ENCODE measurements around the gene RPA3. TPM values are rescaled to one million over a fixed set of nuclear protein-coding genes. Genes with fewer than 3 reads are reported as not detected.

Gene RPA3
- total RNA-seq, 1 donor from 2014 or later, result 0.96 TPM

DNA sequence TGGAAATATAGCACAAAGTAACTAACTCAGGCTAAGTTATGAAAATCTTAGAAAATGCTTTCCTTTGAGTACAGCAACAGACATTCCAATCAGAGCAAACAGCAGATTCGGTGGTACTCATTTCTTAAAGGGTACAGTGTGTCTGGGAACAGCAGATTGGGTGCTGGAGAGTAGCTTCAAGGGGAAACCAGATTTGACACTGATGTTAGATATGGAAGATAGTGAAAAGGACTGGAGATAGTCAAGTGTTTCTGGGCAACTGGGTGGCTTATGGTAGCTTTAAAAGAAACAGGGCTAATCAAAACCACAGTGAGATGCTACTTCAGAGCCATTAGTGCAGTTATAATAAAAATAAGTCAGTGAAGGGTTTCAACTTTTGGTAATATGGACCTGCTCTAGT lies 89.9 kb downstream of the RPA3 start:
- no peak for DNase-seq (ENCODE audit: low spot score in 2 of 2)

GRCh38 chr7:7620644-7621210 lies 97.7 kb downstream of the RPA3 start:
- Histone ChIP-seq H3K9me3 (no peaks in the 10 kb centered on the region), H3K27ac (no peak overlapping the region), H3K27me3 (no peaks in the 10 kb centered on the region), H3K36me3 (no peaks in the 10 kb centered on the region), H3K4me1 (no peaks in the 10 kb centered on the region), H3K4me3 (no peak overlapping the region)
- TF ChIP-seq CTCF (IDR thresholded peaks at IDR 0.05), result no peak
- intact Hi-C loops (cut with DNase I), result no loop called here
- DNase-seq (ENCODE audit: low spot score in 2 of 2), result no peak

More for the DNA sequence above, 89.9 kb downstream of the RPA3 start:
- no peak for TF ChIP-seq CTCF (IDR thresholded peaks at IDR 0.05)
- Histone ChIP-seq H3K27me3 (no peaks in the 10 kb centered on the region), H3K4me1 (no peaks in the 10 kb centered on the region), H3K4me3 (no peak overlapping the region), H3K9me3 (no peaks in the 10 kb centered on the region), H3K36me3 (no peaks in the 10 kb centered on the region), H3K27ac (no peak overlapping the region)
- intact Hi-C loops (cut with DNase I), result no loop called here

- H3K27ac ChIP-seq, result no peak overlapping the region
- no peak for DNase-seq (ENCODE audit: low spot score in 2 of 2)
- H3K9me3 ChIP-seq, result no peaks in the 10 kb centered on the region
- intact Hi-C loops (cut with DNase I), result no loop called here
- no peaks in the 10 kb centered on the region for H3K36me3 ChIP-seq
- H3K4me3 ChIP-seq, result no peak overlapping the region
- H3K4me1 ChIP-seq, result no peaks in the 10 kb centered on the region
- H3K27me3 ChIP-seq, result no peaks in the 10 kb centered on the region
- TF ChIP-seq CTCF (IDR thresholded peaks at IDR 0.05), result no peak
Observed at GRCh38 chr7:7620236-7620635, 98.2 kb downstream of the RPA3 start.

GRCh38 chr7:7618410-7618809 lies 100.0 kb downstream of the RPA3 start:
- no peak overlapping the region for H3K4me3 ChIP-seq
- intact Hi-C loops (cut with DNase I), result no loop called here
- H3K4me1 ChIP-seq, result no peaks in the 10 kb centered on the region
- no peaks in the 10 kb centered on the region for H3K9me3 ChIP-seq
- H3K36me3 ChIP-seq, result no peaks in the 10 kb centered on the region
- H3K27ac ChIP-seq, result no peak overlapping the region
- H3K27me3 ChIP-seq, result no peaks in the 10 kb centered on the region
- DNase-seq (ENCODE audit: low spot score in 2 of 2), result no peak
- no peak for TF ChIP-seq CTCF (IDR thresholded peaks at IDR 0.05)

DNA sequence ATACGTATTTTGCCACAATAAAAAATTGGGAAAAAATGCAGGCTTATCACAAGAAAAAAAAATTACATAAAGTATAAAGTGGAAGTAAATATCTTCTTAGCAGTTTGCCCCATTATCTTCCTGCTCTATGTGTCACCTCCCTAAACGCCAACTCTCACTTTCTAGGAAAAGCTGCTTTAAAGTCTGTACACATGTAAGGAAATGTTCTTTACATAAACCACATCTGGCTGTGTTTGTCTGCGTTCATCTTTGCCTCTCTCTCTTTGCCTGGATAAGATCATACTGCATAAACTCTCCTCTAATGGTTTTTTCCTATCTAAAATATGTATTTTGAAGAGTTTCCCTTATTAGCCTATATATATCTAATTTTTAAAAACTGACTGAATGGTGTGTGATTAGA lies 100.9 kb downstream of the RPA3 start:
- Histone ChIP-seq H3K27ac (no peak overlapping the region), H3K9me3 (no peaks in the 10 kb centered on the region), H3K36me3 (no peaks in the 10 kb centered on the region), H3K27me3 (no peaks in the 10 kb centered on the region), H3K4me3 (no peak overlapping the region), H3K4me1 (no peaks in the 10 kb centered on the region)
- no peak for TF ChIP-seq CTCF (IDR thresholded peaks at IDR 0.05)
- no peak for DNase-seq (ENCODE audit: low spot score in 2 of 2)
- intact Hi-C loops (cut with DNase I), result no loop called here

Data from ascending aorta (tissue), 2 donors.